ENCODE data around the gene P2RY11. TPM values are rescaled to one million over a fixed set of nuclear protein-coding genes. Genes with fewer than 3 reads are reported as not detected.

Gene P2RY11
- total and polyA plus RNA-seq, 12 donors, result 0.77 to 21.5 (median 6.5) TPM

- WGBS, 4 donors, result 25 to 29% (median 27%) methylated on average over 6 to 7 of the region's 7 CpGs
- TF ChIP-seq, protein P1, sequence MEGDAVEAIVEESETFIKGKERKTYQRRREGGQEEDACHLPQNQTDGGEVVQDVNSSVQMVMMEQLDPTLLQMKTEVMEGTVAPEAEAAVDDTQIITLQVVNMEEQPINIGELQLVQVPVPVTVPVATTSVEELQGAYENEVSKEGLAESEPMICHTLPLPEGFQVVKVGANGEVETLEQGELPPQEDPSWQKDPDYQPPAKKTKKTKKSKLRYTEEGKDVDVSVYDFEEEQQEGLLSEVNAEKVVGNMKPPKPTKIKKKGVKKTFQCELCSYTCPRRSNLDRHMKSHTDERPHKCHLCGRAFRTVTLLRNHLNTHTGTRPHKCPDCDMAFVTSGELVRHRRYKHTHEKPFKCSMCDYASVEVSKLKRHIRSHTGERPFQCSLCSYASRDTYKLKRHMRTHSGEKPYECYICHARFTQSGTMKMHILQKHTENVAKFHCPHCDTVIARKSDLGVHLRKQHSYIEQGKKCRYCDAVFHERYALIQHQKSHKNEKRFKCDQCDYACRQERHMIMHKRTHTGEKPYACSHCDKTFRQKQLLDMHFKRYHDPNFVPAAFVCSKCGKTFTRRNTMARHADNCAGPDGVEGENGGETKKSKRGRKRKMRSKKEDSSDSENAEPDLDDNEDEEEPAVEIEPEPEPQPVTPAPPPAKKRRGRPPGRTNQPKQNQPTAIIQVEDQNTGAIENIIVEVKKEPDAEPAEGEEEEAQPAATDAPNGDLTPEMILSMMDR (IDR thresholded peaks at IDR 0.05), result no peak
- no peak for TF ChIP-seq POLR2A (IDR thresholded peaks at IDR 0.05)
- no peaks in the 10 kb centered on the region for H3K27me3 ChIP-seq
- no peak for DNase-seq
- peaks cover 8 to 13% of the 10 kb centered on the region in 2 donors for H3K4me1 ChIP-seq (replicated peaks in 1 of 2)
- H3K36me3 ChIP-seq (replicated peaks in 1 of 2), result peaks cover 0 to 21% of the 10 kb centered on the region in 2 donors
- peak overlapping the region; percentile 78 to 95 (median 85) for H3K27ac ChIP-seq
- intact Hi-C loops (cut with DNase I), result no loop called here
- H3K4me3 ChIP-seq, result peak overlapping the region in 1 of 4 donors; percentile 48
- H3K9me3 ChIP-seq (replicated peaks in 1 of 3), result no peaks in the 10 kb centered on the region
These were observed 15.9 kb upstream of the P2RY11 start for GRCh38 chr19:10095622-10095947.

DNA sequence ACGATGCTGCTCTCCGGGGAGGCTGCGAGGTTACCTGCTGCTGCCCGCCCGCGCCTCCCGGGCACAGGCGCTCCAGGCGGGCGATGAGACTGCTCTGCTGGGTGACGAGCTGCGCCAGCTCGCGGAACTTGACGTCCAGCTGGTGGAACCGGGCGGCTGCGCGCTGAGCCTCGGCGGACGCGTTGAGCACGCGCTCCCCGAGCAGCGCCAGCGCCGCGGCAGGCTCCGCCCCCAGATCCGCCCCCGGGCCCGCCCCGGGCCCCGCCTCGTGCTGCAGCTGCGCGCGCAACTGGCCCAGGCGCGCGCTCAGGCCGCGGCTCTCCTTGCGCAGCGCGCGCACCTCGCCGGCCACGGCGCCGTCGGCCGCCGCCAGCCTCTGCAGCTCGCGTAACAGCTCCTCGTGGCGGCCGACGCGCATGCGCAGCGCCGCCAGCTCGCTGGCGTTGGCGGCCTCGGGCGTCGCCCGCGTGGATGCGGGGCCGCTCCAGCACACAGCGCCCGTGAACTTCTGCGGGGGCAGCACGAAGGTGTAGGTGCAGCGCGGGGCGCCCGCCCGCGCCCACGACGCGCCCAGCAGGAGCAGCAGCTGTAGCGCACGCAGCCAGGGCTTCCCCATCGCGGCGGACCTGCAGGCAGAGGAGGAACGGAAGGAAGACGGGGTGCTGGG, 15.4 kb upstream of the P2RY11 start:
- Histone ChIP-seq H3K4me3 (peak overlapping the region in 3 of 4 donors; percentile 23 to 48 (median 40)), H3K36me3 (replicated peaks in 1 of 2) (peaks cover 0 to 16% of the 10 kb centered on the region in 2 donors), H3K4me1 (replicated peaks in 1 of 2) (peaks cover 8 to 13% of the 10 kb centered on the region in 2 donors), H3K27me3 (no peaks in the 10 kb centered on the region), H3K9me3 (replicated peaks in 1 of 3) (no peaks in the 10 kb centered on the region), H3K27ac (peak overlapping the region; percentile 78 to 95 (median 85))
- 1% methylated on average over 76 to 97 of the region's 97 CpGs; no CpG with 5 or more reads in 2 of the 4 donors for WGBS, 4 donors
- TF ChIP-seq, protein P1 (IDR thresholded peaks at IDR 0.05), result peak in 1 of 6 experiments; percentile 26
- TF ChIP-seq POLR2A (IDR thresholded peaks at IDR 0.05), result peak; percentile 55 to 92
- intact Hi-C loops (cut with DNase I), result no loop called here
- DNase-seq, result peak; percentile 92 to 96 (median 94)

GRCh38 chr19:10096615-10096963, 14.9 kb upstream of the P2RY11 start:
- Histone ChIP-seq H3K27ac (peak overlapping the region in 4 of 5 donors; percentile 49 to 88 (median 78)), H3K4me3 (peak overlapping the region in 3 of 4 donors; percentile 23 to 41 (median 40)), H3K4me1 (replicated peaks in 1 of 2) (peaks cover 8 to 13% of the 10 kb centered on the region in 2 donors), H3K27me3 (no peaks in the 10 kb centered on the region), H3K9me3 (replicated peaks in 1 of 3) (no peaks in the 10 kb centered on the region), H3K36me3 (replicated peaks in 1 of 2) (peaks cover 0 to 11% of the 10 kb centered on the region in 2 donors)
- WGBS, 4 donors, result 21 to 30% (median 28%) methylated on average over 9 to 26 of the region's 26 CpGs
- peak in 5 of 7 donors; percentile 44 to 81 (median 54) for DNase-seq
- intact Hi-C loops (cut with DNase I), result no loop called here
- TF ChIP-seq POLR2A (IDR thresholded peaks at IDR 0.05), result no peak
- TF ChIP-seq, protein P1 (IDR thresholded peaks at IDR 0.05), result no peak

DNA sequence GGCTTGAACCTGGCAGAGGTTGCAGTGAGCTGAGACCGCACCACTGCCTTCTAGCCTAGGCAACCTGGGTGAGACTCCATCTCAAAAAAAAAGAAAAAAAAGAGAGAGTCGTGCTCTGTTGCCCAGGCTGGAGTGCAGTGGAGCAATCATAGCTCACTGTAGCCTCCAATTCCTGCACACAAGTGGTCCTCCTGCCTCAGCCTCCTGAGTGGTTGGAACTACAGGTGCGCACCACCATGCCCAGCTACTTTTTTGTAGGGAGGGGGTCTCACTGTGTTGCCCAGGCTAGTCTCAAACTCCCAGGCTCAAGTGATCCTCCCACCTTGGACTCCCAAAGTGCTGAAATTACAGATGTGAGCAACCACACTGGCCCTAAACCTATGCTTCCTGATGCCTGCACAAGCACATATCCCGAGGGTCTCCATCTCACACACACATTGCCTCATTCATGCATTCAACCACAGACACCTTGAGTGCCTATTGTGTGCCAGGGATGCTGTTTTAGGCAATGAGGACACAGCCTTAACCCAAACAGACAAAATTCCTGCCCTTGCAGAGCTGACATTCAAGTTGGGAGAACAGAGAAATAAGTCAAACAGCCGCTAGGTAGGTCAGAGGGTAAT, 11.2 kb upstream of the P2RY11 start:
- 73 to 84% (median 79%) methylated on average over 4 to 5 of the region's 5 CpGs for WGBS, 4 donors
- TF ChIP-seq, protein P1 (IDR thresholded peaks at IDR 0.05), result no peak
- no peak for TF ChIP-seq POLR2A (IDR thresholded peaks at IDR 0.05)
- Histone ChIP-seq H3K27me3 (no peaks in the 10 kb centered on the region), H3K4me1 (replicated peaks in 1 of 2) (peaks cover 8 to 11% of the 10 kb centered on the region in 2 donors), H3K4me3 (no peak overlapping the region), H3K9me3 (replicated peaks in 1 of 3) (no peaks in the 10 kb centered on the region), H3K36me3 (replicated peaks in 1 of 2) (no peaks in the 10 kb centered on the region), H3K27ac (no peak overlapping the region)
- DNase-seq, result no peak
- intact Hi-C loops (cut with DNase I), result no loop called here
